ENCODE results near the gene CD40. TPM values are rescaled to one million over a fixed set of nuclear protein-coding genes. Genes with fewer than 3 reads are reported as not detected.

Gene CD40
- polyA plus RNA-seq, 1 of the 3 experiments (the other 2 are of a cell fraction) = not detected

DNA sequence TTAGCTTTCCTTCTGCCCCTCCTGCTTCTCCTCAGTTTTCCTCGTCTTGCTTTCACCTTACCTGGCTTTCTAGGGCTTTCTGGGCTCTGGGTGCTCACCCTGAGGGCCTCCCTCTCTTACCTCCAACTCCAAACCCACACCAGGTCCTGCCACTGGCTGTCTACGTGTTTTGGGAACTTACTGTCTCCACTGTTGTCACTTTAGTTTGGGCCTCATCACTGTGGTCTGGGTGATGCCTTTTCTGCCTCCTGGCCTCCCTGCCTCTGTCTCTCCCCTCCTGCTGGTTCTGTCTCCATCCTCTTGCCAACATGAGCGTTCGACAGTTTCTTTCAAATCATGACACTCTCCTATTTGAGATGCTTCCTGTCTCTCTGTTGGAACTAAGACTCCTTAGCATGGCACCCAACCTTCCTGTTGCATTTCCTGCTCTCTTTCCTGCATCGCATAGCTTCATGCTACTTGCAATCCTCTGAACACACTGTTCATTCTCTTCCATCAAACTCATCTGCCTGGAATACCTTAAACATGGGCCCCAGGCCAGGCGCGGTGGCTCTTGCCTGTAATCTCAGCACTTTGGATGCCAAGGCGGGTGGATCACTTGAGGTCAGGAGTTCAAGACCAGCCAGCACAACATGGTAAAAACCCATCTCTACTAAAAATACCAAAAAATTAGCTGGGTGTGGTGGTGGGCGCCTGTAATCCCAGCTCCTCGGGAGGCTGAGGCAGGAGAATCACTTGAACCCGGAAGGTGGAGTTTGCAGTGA is 5.5 kb downstream of the CD40 start:
- Histone ChIP-seq H3F3A (replicated peaks; ENCODE audit: insufficient read depth) (no peaks in the 10 kb centered on the region), H3K4me1 (ENCODE audit: control insufficient read depth in 1 of 2, insufficient read depth in 2 of 2, low read depth in 1 of 2, low read length in 1 of 2) (peaks cover 2 to 11% of the 10 kb centered on the region in 2 experiments; a peak in 2 of 4 replicates), H2AFZ (ENCODE audit: low read depth) (no peak overlapping the region), H3K9me3 (no peaks in the 10 kb centered on the region), H4K20me1 (ENCODE audit: insufficient read depth) (no peaks in the 10 kb centered on the region), H3K27me3 (ENCODE audit: insufficient read depth) (peaks cover 9% of the 10 kb centered on the region; the same call in 1 of the 2 replicates), H3K9ac (no peak overlapping the region), H3K79me2 (ENCODE audit: insufficient read depth) (no peaks in the 10 kb centered on the region), H3K4me2 (no peak overlapping the region), H3K4me3 (ENCODE audit: low read depth in 2 of 2, low read length in 1 of 2) (no peak overlapping the region), H3K27ac (ENCODE audit: low read depth in 2 of 2, low read length in 1 of 2) (no peak overlapping the region), H3K9me2 (no peaks in the 10 kb centered on the region), H3K36me3 (replicated peaks in 1 of 2; ENCODE audit: control insufficient read depth in 1 of 2, insufficient read depth in 2 of 2, low read length in 1 of 2) (no peaks in the 10 kb centered on the region)
- POLR2A ChIA-PET = no interaction called here
- DNase-seq = no peak
- no peak for TF ChIP-seq NFIC (IDR thresholded peaks at IDR 0.05; ENCODE audit: borderline replicate concordance)
- TF ChIP-seq FOXM1 (IDR thresholded peaks at IDR 0.05; ENCODE audit: low read depth) = no peak
- TF ChIP-seq, protein P1, sequence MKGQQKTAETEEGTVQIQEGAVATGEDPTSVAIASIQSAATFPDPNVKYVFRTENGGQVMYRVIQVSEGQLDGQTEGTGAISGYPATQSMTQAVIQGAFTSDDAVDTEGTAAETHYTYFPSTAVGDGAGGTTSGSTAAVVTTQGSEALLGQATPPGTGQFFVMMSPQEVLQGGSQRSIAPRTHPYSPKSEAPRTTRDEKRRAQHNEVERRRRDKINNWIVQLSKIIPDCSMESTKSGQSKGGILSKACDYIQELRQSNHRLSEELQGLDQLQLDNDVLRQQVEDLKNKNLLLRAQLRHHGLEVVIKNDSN (IDR thresholded peaks at IDR 0.05; ENCODE audit: borderline replicate concordance, low read depth) = no peak
- TF ChIP-seq, protein P2, sequence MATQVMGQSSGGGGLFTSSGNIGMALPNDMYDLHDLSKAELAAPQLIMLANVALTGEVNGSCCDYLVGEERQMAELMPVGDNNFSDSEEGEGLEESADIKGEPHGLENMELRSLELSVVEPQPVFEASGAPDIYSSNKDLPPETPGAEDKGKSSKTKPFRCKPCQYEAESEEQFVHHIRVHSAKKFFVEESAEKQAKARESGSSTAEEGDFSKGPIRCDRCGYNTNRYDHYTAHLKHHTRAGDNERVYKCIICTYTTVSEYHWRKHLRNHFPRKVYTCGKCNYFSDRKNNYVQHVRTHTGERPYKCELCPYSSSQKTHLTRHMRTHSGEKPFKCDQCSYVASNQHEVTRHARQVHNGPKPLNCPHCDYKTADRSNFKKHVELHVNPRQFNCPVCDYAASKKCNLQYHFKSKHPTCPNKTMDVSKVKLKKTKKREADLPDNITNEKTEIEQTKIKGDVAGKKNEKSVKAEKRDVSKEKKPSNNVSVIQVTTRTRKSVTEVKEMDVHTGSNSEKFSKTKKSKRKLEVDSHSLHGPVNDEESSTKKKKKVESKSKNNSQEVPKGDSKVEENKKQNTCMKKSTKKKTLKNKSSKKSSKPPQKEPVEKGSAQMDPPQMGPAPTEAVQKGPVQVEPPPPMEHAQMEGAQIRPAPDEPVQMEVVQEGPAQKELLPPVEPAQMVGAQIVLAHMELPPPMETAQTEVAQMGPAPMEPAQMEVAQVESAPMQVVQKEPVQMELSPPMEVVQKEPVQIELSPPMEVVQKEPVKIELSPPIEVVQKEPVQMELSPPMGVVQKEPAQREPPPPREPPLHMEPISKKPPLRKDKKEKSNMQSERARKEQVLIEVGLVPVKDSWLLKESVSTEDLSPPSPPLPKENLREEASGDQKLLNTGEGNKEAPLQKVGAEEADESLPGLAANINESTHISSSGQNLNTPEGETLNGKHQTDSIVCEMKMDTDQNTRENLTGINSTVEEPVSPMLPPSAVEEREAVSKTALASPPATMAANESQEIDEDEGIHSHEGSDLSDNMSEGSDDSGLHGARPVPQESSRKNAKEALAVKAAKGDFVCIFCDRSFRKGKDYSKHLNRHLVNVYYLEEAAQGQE (IDR thresholded peaks at IDR 0.05; ENCODE audit: low read depth, low read length) = no peak
- no peak for TF ChIP-seq YY1 (IDR thresholded peaks at IDR 0.05; ENCODE audit: low read depth)
- no peak for TF ChIP-seq PBX3 (IDR thresholded peaks at IDR 0.05)
- no peak for TF ChIP-seq TEAD4 (IDR thresholded peaks at IDR 0.05; ENCODE audit: borderline replicate concordance, insufficient read depth)
- TF ChIP-seq RCOR1 (IDR thresholded peaks at IDR 0.05; ENCODE audit: low read length) = no peak
- no peak for TF ChIP-seq RFX5 (IDR thresholded peaks at IDR 0.05; ENCODE audit: low read length)
- no peak for TF ChIP-seq NRF1 (IDR thresholded peaks at IDR 0.05; ENCODE audit: low read depth, low read length)
- no peak for TF ChIP-seq ELF1 (IDR thresholded peaks at IDR 0.05)
- no peak for TF ChIP-seq JUND (IDR thresholded peaks at IDR 0.05)
- no peak for TF ChIP-seq SIN3A (IDR thresholded peaks at IDR 0.05; ENCODE audit: borderline replicate concordance, low read depth, low read length)
- TF ChIP-seq, protein P3, sequence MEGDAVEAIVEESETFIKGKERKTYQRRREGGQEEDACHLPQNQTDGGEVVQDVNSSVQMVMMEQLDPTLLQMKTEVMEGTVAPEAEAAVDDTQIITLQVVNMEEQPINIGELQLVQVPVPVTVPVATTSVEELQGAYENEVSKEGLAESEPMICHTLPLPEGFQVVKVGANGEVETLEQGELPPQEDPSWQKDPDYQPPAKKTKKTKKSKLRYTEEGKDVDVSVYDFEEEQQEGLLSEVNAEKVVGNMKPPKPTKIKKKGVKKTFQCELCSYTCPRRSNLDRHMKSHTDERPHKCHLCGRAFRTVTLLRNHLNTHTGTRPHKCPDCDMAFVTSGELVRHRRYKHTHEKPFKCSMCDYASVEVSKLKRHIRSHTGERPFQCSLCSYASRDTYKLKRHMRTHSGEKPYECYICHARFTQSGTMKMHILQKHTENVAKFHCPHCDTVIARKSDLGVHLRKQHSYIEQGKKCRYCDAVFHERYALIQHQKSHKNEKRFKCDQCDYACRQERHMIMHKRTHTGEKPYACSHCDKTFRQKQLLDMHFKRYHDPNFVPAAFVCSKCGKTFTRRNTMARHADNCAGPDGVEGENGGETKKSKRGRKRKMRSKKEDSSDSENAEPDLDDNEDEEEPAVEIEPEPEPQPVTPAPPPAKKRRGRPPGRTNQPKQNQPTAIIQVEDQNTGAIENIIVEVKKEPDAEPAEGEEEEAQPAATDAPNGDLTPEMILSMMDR (IDR thresholded peaks at IDR 0.05) = no peak
- no peak for TF ChIP-seq GATA2 (CRISPR knock-in tag; IDR thresholded peaks at IDR 0.05)
- TF ChIP-seq SMC3 (IDR thresholded peaks at IDR 0.05; ENCODE audit: low read depth, low read length) = no peak
- TF ChIP-seq FOXJ3 (CRISPR knock-in tag; IDR thresholded peaks at IDR 0.05) = no peak
- no peak for TF ChIP-seq POLR2AphosphoS5 (IDR thresholded peaks at IDR 0.05; ENCODE audit: low read depth, low read length)
- 79% methylated on average over 11 of the region's 11 CpGs for WGBS (ENCODE audit: low lambda C conversion rate)
- CTCF ChIA-PET = interaction anchor here (1.4 to 2.3 kb wide), 3 partner anchors 52 to 315 kb away, joined by 4 to 9 read pairs (median 4); no protein-coding TSS in a partner anchor
